H9 (cell line): ENCODE results near the gene SZT2. TPM values are rescaled to one million over a fixed set of nuclear protein-coding genes. Genes with fewer than 3 reads are reported as not detected.

ENCODE experiments used
- DNase-seq: peaks from one replicate; pipeline ENCODE4 v3.0.0-alpha.2; 2017
- H2AFZ ChIP-seq: one replicate; pipeline ENCODE4 v1.6.1; 2013; ENCODE audit warnings: mild to moderate bottlenecking, low read length, control low read depth, moderate library complexity
- H2AK5ac ChIP-seq: 2 replicates; pipeline ENCODE4 v1.6.1; 2013; ENCODE audit warnings: low read length, control low read depth, mixed read lengths; ENCODE audit not compliant: insufficient read length
- H2BK120ac ChIP-seq: one replicate; pipeline ENCODE4 v1.6.1; 2013; ENCODE audit warnings: low read depth, mild to moderate bottlenecking, low read length, control low read depth, inconsistent platforms; ENCODE audit not compliant: poor library complexity, severe bottlenecking
- H2BK12ac ChIP-seq: 2 replicates; pipeline ENCODE4 v1.6.1; 2013; ENCODE audit warnings: low read length, control low read depth, mixed read lengths, low read depth; ENCODE audit not compliant: insufficient read length
- H2BK15ac ChIP-seq: 2 replicates; pipeline ENCODE4 v1.6.1; 2013; ENCODE audit warnings: low read depth, low read length, control low read depth
- H2BK20ac ChIP-seq: one replicate; pipeline ENCODE4 v1.6.1; 2013; ENCODE audit warnings: low read depth, mild to moderate bottlenecking, low read length, control low read depth, inconsistent platforms; ENCODE audit not compliant: poor library complexity, severe bottlenecking
- H2BK5ac ChIP-seq: 2 replicates; pipeline ENCODE4 v1.6.1; 2013; ENCODE audit warnings: low read length, control low read depth, mixed read lengths; ENCODE audit not compliant: insufficient read length
- H3K14ac ChIP-seq: 2 replicates; pipeline ENCODE4 v1.6.1; 2013; ENCODE audit warnings: low read length, control low read depth; ENCODE audit not compliant: insufficient read depth
- H3K18ac ChIP-seq: 2 replicates; pipeline ENCODE4 v1.6.1; 2013; ENCODE audit warnings: low read depth, mild to moderate bottlenecking, mixed read lengths, low read length, control low read depth; ENCODE audit not compliant: insufficient read length
- H3K23ac ChIP-seq: 2 replicates; pipeline ENCODE4 v1.6.1; 2013; ENCODE audit warnings: low read length, control low read depth, mixed read lengths, low read depth; ENCODE audit not compliant: insufficient read length
- H3K23me2 ChIP-seq: 2 replicates; pipeline ENCODE4 v1.6.1; 2013; ENCODE audit warnings: low read depth, mild to moderate bottlenecking, mixed read lengths, low read length, control low read depth; ENCODE audit not compliant: insufficient read length, poor library complexity, severe bottlenecking
- H3K27ac ChIP-seq: 2 replicates; pipeline ENCODE4 v1.5.1; 2013; ENCODE audit warnings: low read length, control low read depth, mixed read lengths, low read depth; ENCODE audit not compliant: insufficient read length
- H3K27me3 ChIP-seq: 2 replicates; pipeline ENCODE4 v1.6.1; 2013; ENCODE audit warnings: low read length, control low read depth, inconsistent platforms; ENCODE audit not compliant: insufficient read depth
- H3K4ac ChIP-seq: 2 replicates; pipeline ENCODE4 v1.6.1; 2013; ENCODE audit warnings: low read depth, mild to moderate bottlenecking, control low read depth, inconsistent platforms, low read length, moderate library complexity
- H3K4me1 ChIP-seq: 2 replicates; pipeline ENCODE4 v1.6.1; 2013; ENCODE audit warnings: low read length, control low read depth, inconsistent platforms; ENCODE audit not compliant: insufficient read depth
- H3K4me2 ChIP-seq: 2 replicates; pipeline ENCODE4 v1.6.1; 2013; ENCODE audit warnings: low read length, control low read depth, mixed read lengths; ENCODE audit not compliant: insufficient read length, insufficient read depth
- H3K56ac ChIP-seq: 2 replicates; pipeline ENCODE4 v1.6.1; 2013; ENCODE audit warnings: low read depth, mild to moderate bottlenecking, mixed read lengths, low read length, control low read depth; ENCODE audit not compliant: insufficient read length
- H3K79me1 ChIP-seq: 2 replicates; pipeline ENCODE4 v1.6.1; 2013; ENCODE audit warnings: low read depth, mild to moderate bottlenecking, moderate library complexity, low read length, control low read depth, inconsistent platforms; ENCODE audit not compliant: insufficient read depth, poor library complexity, severe bottlenecking
- H3K79me2 ChIP-seq: 2 replicates; pipeline ENCODE4 v1.6.1; 2013; ENCODE audit warnings: low read length, control low read depth, inconsistent platforms; ENCODE audit not compliant: insufficient read depth
- H3K9ac ChIP-seq: 2 replicates; pipeline ENCODE4 v1.6.1; 2013; ENCODE audit warnings: low read length, control low read depth, mixed read lengths; ENCODE audit not compliant: insufficient read length; ENCODE audit errors: extremely low read depth
- H3K9me3 ChIP-seq: one replicate; pipeline ENCODE4 v1.6.1; 2013; ENCODE audit warnings: low read depth, low read length, inconsistent platforms; ENCODE audit not compliant: control insufficient read depth
- H3T11ph ChIP-seq: one replicate; pipeline ENCODE4 v1.6.1; 2013; ENCODE audit warnings: mild to moderate bottlenecking, low read length, control low read depth, inconsistent platforms
- H4K20me1 ChIP-seq: one replicate; pipeline ENCODE4 v1.6.1; 2013; ENCODE audit not compliant: control insufficient read depth, insufficient read length, insufficient read depth
- H4K5ac ChIP-seq: 2 replicates; pipeline ENCODE4 v1.6.1; 2013; ENCODE audit warnings: low read depth, mild to moderate bottlenecking, mixed read lengths, low read length, control low read depth; ENCODE audit not compliant: insufficient read length
- H4K8ac ChIP-seq: replicated peaks from 2 replicates; pipeline ENCODE4 v1.6.1; 2013; ENCODE audit warnings: low read length, control low read depth, mixed read lengths, low read depth; ENCODE audit not compliant: insufficient read length
- H4K91ac ChIP-seq: 2 replicates; pipeline ENCODE4 v1.6.1; 2013; ENCODE audit warnings: low read depth, mild to moderate bottlenecking, moderate library complexity, mixed read lengths, low read length, control low read depth; ENCODE audit not compliant: insufficient read length
- H3K27ac Mint-ChIP-seq, 3 experiments: 2 replicates in 2 of 3; 3 replicates in 1 of 3; pipeline ENCODE4 v1.8.0; 2020 to 2021; ENCODE audit warnings: mixed read lengths in 3 of 3, mild to moderate bottlenecking in 1 of 3, moderate library complexity in 1 of 3
- H3K27me3 Mint-ChIP-seq: 2 replicates; pipeline ENCODE4 v1.8.0; 2021; ENCODE audit warnings: low read depth, mild to moderate bottlenecking, moderate library complexity, mixed read lengths
- H3K36me3 Mint-ChIP-seq, 3 experiments: 2 replicates in 2 of 3; 3 replicates in 1 of 3; pipeline ENCODE4 v1.8.0; 2020 to 2021; ENCODE audit warnings: low read depth in 3 of 3, mixed read lengths in 3 of 3; ENCODE audit not compliant: insufficient read depth in 1 of 3
- H3K4me1 Mint-ChIP-seq, 2 experiments: 2 replicates each; pipeline ENCODE4 v1.8.0; 2020; ENCODE audit warnings: mixed read lengths in 2 of 2
- H3K4me3 Mint-ChIP-seq, 2 experiments: 2 replicates in 1 of 2; 3 replicates in 1 of 2; pipeline ENCODE4 v1.8.0; 2020 to 2021; ENCODE audit warnings: mild to moderate bottlenecking in 2 of 2, mixed read lengths in 2 of 2, moderate library complexity in 1 of 2
- H3K9me3 Mint-ChIP-seq, 2 experiments: 2 replicates in 1 of 2; 3 replicates in 1 of 2; pipeline ENCODE4 v1.8.0; 2020; ENCODE audit warnings: mild to moderate bottlenecking in 2 of 2, mixed read lengths in 2 of 2, moderate library complexity in 1 of 2
- WGBS: extraction: QIAGEN DNeasy Blood & Tissue Kit; methylation state at CpG from one replicate; pipeline ENCODE4 v1.1.7; 2013; ENCODE audit warnings: missing lambda C conversion rate, low lambda C conversion rate, mixed read lengths; ENCODE audit not compliant: insufficient read length; ENCODE audit errors: extremely low coverage; 5-methylcytosine and 5-hydroxymethylcytosine counted together
- total RNA-seq: library from RNA; stranded (reverse); gene quantifications from 2 replicates; pipeline ENCODE4 v1.2.1, GENCODE V29; 2021
- TF ChIP-seq, protein P1 (sequence below): fragments of 200-600 bp; sonication (generic); conservative IDR thresholded peaks from 3 replicates; pipeline ENCODE4 v1.8.0; 2021; ENCODE audit warnings: antibody characterized with exemption, mild to moderate bottlenecking

The SZT2 gene
- total RNA-seq, 1 experiment from 2014 or later = 16.8 TPM

DNA sequence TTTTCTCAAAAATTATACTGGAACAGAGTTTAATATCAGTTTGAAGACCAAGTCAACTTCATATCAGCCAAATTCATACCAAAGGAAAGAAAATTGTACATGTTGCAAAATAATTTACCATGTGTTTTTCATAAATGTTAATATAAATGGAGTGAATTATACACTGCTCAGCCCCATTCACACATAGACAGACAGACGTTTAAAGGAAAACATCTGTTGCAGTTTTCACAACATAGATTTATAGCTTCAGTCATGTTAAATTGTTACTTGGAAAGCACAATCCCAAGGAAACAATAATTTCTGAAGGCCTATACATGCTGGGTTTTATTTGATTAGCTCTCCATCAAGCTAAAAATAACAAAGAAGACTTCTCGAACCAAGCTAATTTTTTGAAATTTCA is 91.8 kb downstream of the SZT2 start:
- Mint-ChIP-seq H3K36me3 (no peaks in the 10 kb centered on the region), H3K4me1 (no peaks in the 10 kb centered on the region), H3K27ac (no peak overlapping the region), H3K4me3 (no peak overlapping the region), H3K9me3 (peaks cover 0 to 4% of the 10 kb centered on the region in 2 experiments; a peak in 2 of 5 replicates), H3K27me3 (no peaks in the 10 kb centered on the region; the same call in none of the 2 replicates)
- H3K27me3 ChIP-seq = no peaks in the 10 kb centered on the region
- WGBS = no CpG with 5 or more reads among the region's 2 CpGs
- no peak overlapping the region for H3K4ac ChIP-seq
- no peak overlapping the region for H2BK120ac ChIP-seq
- H3K9ac ChIP-seq = no peak overlapping the region
- H4K8ac ChIP-seq = no peak overlapping the region
- H2BK5ac ChIP-seq = no peak overlapping the region
- no peak overlapping the region for H3K56ac ChIP-seq
- H3K27ac ChIP-seq = no peak overlapping the region
- H3K23ac ChIP-seq = no peak overlapping the region
- H3K9me3 ChIP-seq = no peaks in the 10 kb centered on the region
- H3K14ac ChIP-seq = no peak overlapping the region
- H2BK12ac ChIP-seq = no peak overlapping the region
- no peaks in the 10 kb centered on the region for H3K79me2 ChIP-seq
- no peak overlapping the region for H3T11ph ChIP-seq
- H2BK15ac ChIP-seq = no peak overlapping the region
- TF ChIP-seq, protein P1, sequence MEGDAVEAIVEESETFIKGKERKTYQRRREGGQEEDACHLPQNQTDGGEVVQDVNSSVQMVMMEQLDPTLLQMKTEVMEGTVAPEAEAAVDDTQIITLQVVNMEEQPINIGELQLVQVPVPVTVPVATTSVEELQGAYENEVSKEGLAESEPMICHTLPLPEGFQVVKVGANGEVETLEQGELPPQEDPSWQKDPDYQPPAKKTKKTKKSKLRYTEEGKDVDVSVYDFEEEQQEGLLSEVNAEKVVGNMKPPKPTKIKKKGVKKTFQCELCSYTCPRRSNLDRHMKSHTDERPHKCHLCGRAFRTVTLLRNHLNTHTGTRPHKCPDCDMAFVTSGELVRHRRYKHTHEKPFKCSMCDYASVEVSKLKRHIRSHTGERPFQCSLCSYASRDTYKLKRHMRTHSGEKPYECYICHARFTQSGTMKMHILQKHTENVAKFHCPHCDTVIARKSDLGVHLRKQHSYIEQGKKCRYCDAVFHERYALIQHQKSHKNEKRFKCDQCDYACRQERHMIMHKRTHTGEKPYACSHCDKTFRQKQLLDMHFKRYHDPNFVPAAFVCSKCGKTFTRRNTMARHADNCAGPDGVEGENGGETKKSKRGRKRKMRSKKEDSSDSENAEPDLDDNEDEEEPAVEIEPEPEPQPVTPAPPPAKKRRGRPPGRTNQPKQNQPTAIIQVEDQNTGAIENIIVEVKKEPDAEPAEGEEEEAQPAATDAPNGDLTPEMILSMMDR = no peak
- H3K79me1 ChIP-seq = no peaks in the 10 kb centered on the region
- H2BK20ac ChIP-seq = no peak overlapping the region
- no peaks in the 10 kb centered on the region for H3K23me2 ChIP-seq
- H2AFZ ChIP-seq = no peak overlapping the region
- no peak for DNase-seq
- H4K5ac ChIP-seq = no peak overlapping the region
- H3K18ac ChIP-seq = no peak overlapping the region
- no peak overlapping the region for H2AK5ac ChIP-seq
- no peak overlapping the region for H3K4me2 ChIP-seq
- no peaks in the 10 kb centered on the region for H4K20me1 ChIP-seq
- H3K4me1 ChIP-seq = no peaks in the 10 kb centered on the region
- H4K91ac ChIP-seq = no peak overlapping the region
